Pancreas (tissue), 10 donors: ENCODE results near the gene CTNND1. TPM values are rescaled to one million over a fixed set of nuclear protein-coding genes. Genes with fewer than 3 reads are reported as not detected.

Experiments used
- ATAC-seq, 4 donors: fragments of 200-7000 bp; cut with Tn5 transposase; one replicate each; pipeline versions ENCODE4 v1.8.0 to v1.9.1; 2020; ENCODE audit warnings: mild to moderate bottlenecking in 4 of 4, moderate library complexity in 4 of 4
- DNase-seq, 6 donors: peaks; one replicate each; pipeline ENCODE4 v3.0.0-alpha.2; 2020
- FAIRE-seq: peaks from 2 replicates; lab custom pipeline; 2012; peaks lifted over from hg19 to GRCh38; lab: Jason Lieb, UNC
- H3K27ac ChIP-seq, 4 donors: fragments of 200-600 bp; sonication (generic); 1 replicate in 3 of 4; 2 replicates in 1 of 4; pipeline versions ENCODE4 v1.5.0 to v1.8.0; 2020
- H3K27me3 ChIP-seq, 4 donors: fragments of 200-600 bp; one replicate each; pipeline ENCODE4 v1.8.0; 2021
- H3K36me3 ChIP-seq, 3 donors: fragments of 200-600 bp; sonication (generic) in 1 of 3; one replicate each; pipeline versions ENCODE4 v1.5.0 to v1.8.0; 2020 to 2021
- H3K4me1 ChIP-seq, 3 donors: fragments of 200-600 bp; one replicate each; pipeline ENCODE4 v1.8.0; 2021
- H3K4me3 ChIP-seq, 4 donors: fragments of 200-600 bp; sonication (generic) in 2 of 4; one replicate each; pipeline versions ENCODE4 v1.5.0 to v1.8.0; 2020 to 2021
- H3K9me3 ChIP-seq, 4 donors: fragments of 200-600 bp; one replicate each; pipeline ENCODE4 v1.8.0; 2021
- WGBS, 2 donors: extraction: QIAGEN DNeasy Blood & Tissue Kit; methylation state at CpG; one replicate each; pipeline ENCODE4 v1.1.7; 2013; 5-methylcytosine and 5-hydroxymethylcytosine counted together
- intact Hi-C, 3 donors: fragments of 100-400 bp; cut with DNase I; formaldehyde crosslinking; loops; one replicate each; pipeline versions ENCODE4 v1.11.1 to v1.14.2; 2022
- polyA plus RNA-seq, 2 donors: library from polyadenylated mRNA; stranded (reverse); fragments of 200-250 nt; gene quantifications; one replicate each; pipeline ENCODE4 v1.2.3, GENCODE V29; 2013
- total RNA-seq, 6 donors: library from RNA; stranded (reverse); fragmentation: NEBNext Ultra II Directional in 4 of 6; extraction: Animal tissue kit (Norgen Biotek cat#: 25700) in 4 of 6; gene quantifications; one replicate each; pipeline versions ENCODE4 v1.2.1 to v1.2.4, GENCODE V29; 2021 to 2023
- TF ChIP-seq, protein P1 (sequence below), 4 donors: fragments of 200-600 bp; sonication (generic) in 3 of 4; IDR thresholded peaks; one replicate each; pipeline versions ENCODE4 v1.5.0 to v1.8.0; 2021; ENCODE audit warnings: antibody characterized with exemption in 4 of 4
- donor health status: healthy with polysubstance abuse.
- donor health status: DM: no; HTN: no; CAD: no; lungs with moderate emphysema.
- donor health status: DM: no; HTN: no; CAD: no.
- donor health status: control.
- donor health status: control.
- donor health status: Bipolar disorder and iron deficiency.
- donor health status: DM: yes; HTN: yes; CAD: no.
- donor health status: DM: no; HTN: no; CAD: no.
- donor health status: DM: no; HTN: no; CAD: no.
- donor health status: DM: yes; HTN: yes; CAD: no.

The CTNND1 gene
- total and polyA plus RNA-seq, 8 donors = 42.7 to 203 (median 122) TPM

DNA sequence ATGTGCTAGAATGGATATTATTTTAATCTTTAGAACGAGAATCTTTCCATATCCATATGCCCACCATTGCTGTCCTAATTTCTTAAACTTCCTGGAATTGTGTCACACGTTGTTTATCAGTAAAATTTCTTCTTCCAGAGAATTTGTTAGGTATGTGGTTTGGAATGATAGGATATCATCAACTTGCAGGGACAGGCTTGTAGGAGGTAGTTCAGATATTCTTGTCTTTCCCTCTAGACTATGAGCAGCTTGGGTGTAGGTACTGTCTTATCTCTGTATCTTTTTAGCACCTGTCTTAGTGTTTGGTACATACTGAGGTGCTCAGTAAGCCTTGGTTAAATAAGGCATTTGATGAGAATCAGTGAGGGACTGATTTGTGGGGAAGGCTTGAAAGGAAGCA lies 3.4 kb downstream of the CTNND1 start:
- WGBS, 2 donors = 6 to 12% methylated on average over 2 of the region's 2 CpGs
- Histone ChIP-seq H3K36me3 (no peaks in the 10 kb centered on the region), H3K9me3 (no peaks in the 10 kb centered on the region), H3K4me3 (peak overlapping the region in 3 of 4 donors; percentile 5 to 57 (median 55)), H3K27ac (peak overlapping the region in 2 of 4 donors; percentile 95), H3K27me3 (no peaks in the 10 kb centered on the region), H3K4me1 (peaks cover 6 to 29% (median 16%) of the 10 kb centered on the region in 3 donors)
- intact Hi-C loops = loop anchor here in 2 of 3 donors (5.0 kb wide), 2 partner anchors 32 to 37 kb away; no protein-coding TSS in a partner anchor
- ATAC-seq = no peak
- TF ChIP-seq, protein P1, sequence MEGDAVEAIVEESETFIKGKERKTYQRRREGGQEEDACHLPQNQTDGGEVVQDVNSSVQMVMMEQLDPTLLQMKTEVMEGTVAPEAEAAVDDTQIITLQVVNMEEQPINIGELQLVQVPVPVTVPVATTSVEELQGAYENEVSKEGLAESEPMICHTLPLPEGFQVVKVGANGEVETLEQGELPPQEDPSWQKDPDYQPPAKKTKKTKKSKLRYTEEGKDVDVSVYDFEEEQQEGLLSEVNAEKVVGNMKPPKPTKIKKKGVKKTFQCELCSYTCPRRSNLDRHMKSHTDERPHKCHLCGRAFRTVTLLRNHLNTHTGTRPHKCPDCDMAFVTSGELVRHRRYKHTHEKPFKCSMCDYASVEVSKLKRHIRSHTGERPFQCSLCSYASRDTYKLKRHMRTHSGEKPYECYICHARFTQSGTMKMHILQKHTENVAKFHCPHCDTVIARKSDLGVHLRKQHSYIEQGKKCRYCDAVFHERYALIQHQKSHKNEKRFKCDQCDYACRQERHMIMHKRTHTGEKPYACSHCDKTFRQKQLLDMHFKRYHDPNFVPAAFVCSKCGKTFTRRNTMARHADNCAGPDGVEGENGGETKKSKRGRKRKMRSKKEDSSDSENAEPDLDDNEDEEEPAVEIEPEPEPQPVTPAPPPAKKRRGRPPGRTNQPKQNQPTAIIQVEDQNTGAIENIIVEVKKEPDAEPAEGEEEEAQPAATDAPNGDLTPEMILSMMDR (IDR thresholded peaks at IDR 0.05) = no peak
- FAIRE-seq = no peak
- no peak for DNase-seq

DNA sequence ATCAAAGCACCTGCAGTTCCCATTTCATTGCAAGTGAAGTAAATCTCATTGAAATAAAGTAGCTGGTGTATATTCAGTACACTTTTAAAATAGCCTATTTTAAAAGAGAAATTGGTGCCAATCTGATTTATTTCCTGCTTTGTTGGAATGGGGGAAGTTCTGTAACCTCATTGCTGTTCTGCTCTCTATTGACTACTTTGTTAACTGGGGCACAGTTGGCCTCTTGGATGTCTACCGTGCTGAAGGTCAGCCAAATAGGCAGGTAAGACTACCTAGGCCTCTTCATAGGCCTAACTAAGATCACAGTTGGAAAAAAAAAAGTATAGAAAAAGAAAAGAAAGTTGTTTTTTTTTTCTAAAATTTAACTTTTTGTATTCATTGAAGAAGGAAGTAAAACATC lies 9.2 kb downstream of the CTNND1 start:
- Histone ChIP-seq H3K4me1 (peaks cover 30 to 53% (median 37%) of the 10 kb centered on the region in 3 donors), H3K27me3 (no peaks in the 10 kb centered on the region), H3K4me3 (no peak overlapping the region), H3K27ac (peak overlapping the region in 2 of 4 donors; percentile 1 to 3), H3K36me3 (no peaks in the 10 kb centered on the region), H3K9me3 (no peaks in the 10 kb centered on the region)
- peak; percentile 38 to 84 (median 70) for ATAC-seq
- TF ChIP-seq, protein P1 (IDR thresholded peaks at IDR 0.05) = no peak
- no peak for DNase-seq
- no peak for FAIRE-seq
- WGBS, 2 donors = 10 to 13% methylated on average over 1 of the region's 1 CpG
- intact Hi-C loops = no loop called here

DNA sequence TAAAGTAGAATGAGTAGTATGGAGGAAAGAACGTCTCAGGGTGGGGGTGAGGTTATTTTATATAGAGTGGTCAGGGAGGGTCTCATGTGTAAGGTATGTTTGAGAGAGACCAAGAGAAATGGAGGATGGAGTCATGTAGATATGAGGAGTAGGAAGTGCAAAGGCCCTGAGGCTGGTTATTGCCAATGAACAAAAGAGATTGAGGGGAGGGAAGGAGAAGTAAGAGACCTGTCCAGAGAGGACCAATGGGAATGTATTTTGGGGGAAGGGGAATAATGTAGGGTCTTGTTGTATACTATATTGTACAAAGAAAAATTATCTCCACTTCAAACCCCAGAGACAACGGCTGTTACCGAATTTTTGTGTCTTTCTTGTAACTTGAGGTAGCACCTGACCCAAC lies 9.8 kb downstream of the CTNND1 start:
- Histone ChIP-seq H3K4me1 (peaks cover 31 to 58% (median 39%) of the 10 kb centered on the region in 3 donors), H3K27me3 (no peaks in the 10 kb centered on the region), H3K27ac (peak overlapping the region in 2 of 4 donors; percentile 1 to 3), H3K9me3 (no peaks in the 10 kb centered on the region), H3K36me3 (no peaks in the 10 kb centered on the region), H3K4me3 (no peak overlapping the region)
- no peak for DNase-seq
- ATAC-seq = no peak
- 89 to 95% methylated on average over 3 of the region's 3 CpGs for WGBS, 2 donors
- FAIRE-seq = no peak
- TF ChIP-seq, protein P1 (IDR thresholded peaks at IDR 0.05) = no peak
- intact Hi-C loops = no loop called here

DNA sequence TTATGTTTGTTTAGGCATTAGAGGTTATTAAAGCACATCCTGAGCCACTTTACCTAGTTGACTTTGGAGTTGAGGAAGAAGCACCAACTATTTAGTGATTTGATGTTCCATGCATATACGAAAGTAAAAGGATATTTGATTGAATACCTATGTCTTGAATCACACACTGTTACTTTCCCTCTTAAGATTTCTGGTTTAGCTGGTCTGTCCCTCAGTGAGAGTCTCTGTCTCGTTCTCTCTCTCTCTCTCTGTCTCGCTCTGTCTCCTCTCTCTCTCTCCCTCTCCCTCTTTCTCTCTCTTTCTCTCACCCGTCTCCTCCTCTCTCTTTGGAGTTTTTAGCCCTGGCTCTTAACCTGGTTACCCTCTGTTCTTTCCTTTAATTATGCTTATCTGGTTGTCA lies 11.0 kb downstream of the CTNND1 start:
- WGBS, 2 donors = 75 to 79% methylated on average over 4 of the region's 4 CpGs

More for the DNA sequence above, 11.0 kb downstream of the CTNND1 start:
- intact Hi-C loops = no loop called here
- DNase-seq (no peak), FAIRE-seq (no peak), ATAC-seq (no peak)
- no peaks in the 10 kb centered on the region for H3K27me3 ChIP-seq
- TF ChIP-seq, protein P1 (IDR thresholded peaks at IDR 0.05) = no peak
- no peaks in the 10 kb centered on the region for H3K36me3 ChIP-seq
- peaks cover 40 to 67% (median 51%) of the 10 kb centered on the region in 3 donors for H3K4me1 ChIP-seq
- H3K9me3 ChIP-seq = no peaks in the 10 kb centered on the region
- H3K27ac ChIP-seq = no peak overlapping the region
- H3K4me3 ChIP-seq = no peak overlapping the region
